K562 (cell line): Measurements from ENCODE around the gene FRMD4A.

Experiments
- FUS ChIP-seq: fragments of 200-400 bp; formaldehyde crosslinking; optimal IDR thresholded peaks from 2 replicates; pipeline ENCODE3; 2017; ENCODE audit warnings: low read depth, low read length
- NR0B1 ChIP-seq: fragments of 450-650 bp; IDR thresholded peaks from one replicate; pipeline ENCODE4 v1.6.1; 2018; ENCODE audit warnings: mild to moderate bottlenecking, moderate library complexity; ENCODE audit not compliant: partially characterized antibody
- RBM17 ChIP-seq: fragments of 200-400 bp; formaldehyde crosslinking; IDR thresholded peaks from 2 replicates; pipeline ENCODE4 v1.6.1; 2017; ENCODE audit warnings: low read depth, mild to moderate bottlenecking, low read length, borderline replicate concordance
- SRSF9 ChIP-seq: fragments of 200-400 bp; formaldehyde crosslinking; IDR thresholded peaks from 2 replicates; pipeline ENCODE4 v1.6.1; 2017; ENCODE audit warnings: low read depth, low read length, borderline replicate concordance
- TCF7L2 ChIP-seq: fragments of 150-350 bp; IDR thresholded peaks from 2 replicates; pipeline ENCODE4 v1.6.1; 2016; ENCODE audit warnings: low read depth, mild to moderate bottlenecking, low read length, moderate library complexity
- U2AF2 ChIP-seq: fragments of 200-400 bp; formaldehyde crosslinking; optimal IDR thresholded peaks from 2 replicates; pipeline ENCODE3; 2017; ENCODE audit warnings: low read depth, mild to moderate bottlenecking, low read length
- ZNF253 ChIP-seq: fragments of 250-450 bp; sonication (Bioruptor Pico); conservative IDR thresholded peaks from 2 replicates; pipeline ENCODE4 v1.6.1; 2021; ENCODE audit warnings: mild to moderate bottlenecking
- ZNF785 ChIP-seq: fragments of 250-450 bp; sonication (Bioruptor Pico); IDR thresholded peaks from 2 replicates; pipeline ENCODE4 v1.4.0; 2020; ENCODE audit warnings: mild to moderate bottlenecking

GRCh38 chr10:13709931-13710650, 620.6 kb downstream of the FRMD4A start:
- no peak for TF ChIP-seq TCF7L2
- no peak for TF ChIP-seq FUS
- no peak for TF ChIP-seq SRSF9
- TF ChIP-seq ZNF785 (CRISPR knock-in tag), result no peak
- TF ChIP-seq RBM17, result no peak
- TF ChIP-seq ZNF253 (CRISPR knock-in tag), result no peak
- TF ChIP-seq NR0B1, result no peak
- TF ChIP-seq U2AF2, result no peak
